Keratinocyte (primary cell): Measurements from ENCODE around the gene MEF2A.

ENCODE experiments used
- CTCF ChIP-seq, 3 experiments: IDR thresholded peaks in 1 of 3; conservative IDR thresholded peaks in 1 of 3; optimal IDR thresholded peaks in 1 of 3; 2 replicates in 2 of 3; 3 replicates in 1 of 3; pipeline versions ENCODE3 to v1.5.1; 2011; ENCODE audit warnings: low read length in 3 of 3, mild to moderate bottlenecking in 3 of 3, moderate library complexity in 2 of 3, control low read depth in 1 of 3, inconsistent platforms in 1 of 3; ENCODE audit not compliant: insufficient read depth in 2 of 3; ENCODE audit errors: extremely low read depth in 1 of 3
- EZH2 ChIP-seq: IDR thresholded peaks from one replicate; pipeline ENCODE4 v1.6.1; 2012; ENCODE audit warnings: inconsistent platforms, mild to moderate bottlenecking, low read length, moderate library complexity

DNA sequence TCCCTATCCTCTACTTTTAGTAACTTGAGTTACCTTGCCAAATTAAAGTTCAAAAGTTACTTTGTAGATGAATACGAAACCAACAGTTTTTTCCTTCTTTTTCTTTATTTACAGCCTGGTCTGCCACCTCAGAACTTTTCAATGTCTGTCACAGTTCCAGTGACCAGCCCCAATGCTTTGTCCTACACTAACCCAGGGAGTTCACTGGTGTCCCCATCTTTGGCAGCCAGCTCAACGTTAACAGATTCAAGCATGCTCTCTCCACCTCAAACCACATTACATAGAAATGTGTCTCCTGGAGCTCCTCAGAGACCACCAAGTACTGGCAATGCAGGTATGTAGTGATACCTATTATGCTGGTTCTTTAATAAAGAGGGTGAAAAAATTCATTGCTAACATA is 108.5 kb downstream of the MEF2A start:
- TF ChIP-seq CTCF (optimal IDR thresholded peaks at IDR 0.05 in 1 of 3, IDR thresholded peaks at IDR 0.05 in 1 of 3, conservative IDR thresholded peaks at IDR 0.05 in 1 of 3; ENCODE audit: extremely low read depth in 1 of 3, insufficient read depth in 2 of 3, low read length in 3 of 3) (no peak), EZH2 (no peak)
